ENCODE results near the gene CNTNAP5. TPM values are rescaled to one million over a fixed set of nuclear protein-coding genes. Genes with fewer than 3 reads are reported as not detected.

Gene CNTNAP5
- total and polyA plus RNA-seq, 2 of the 8 experiments (the other 6 are each of a cell fraction or from before 2014, with no cell fraction given): 0.11 to 0.76 TPM

DNA sequence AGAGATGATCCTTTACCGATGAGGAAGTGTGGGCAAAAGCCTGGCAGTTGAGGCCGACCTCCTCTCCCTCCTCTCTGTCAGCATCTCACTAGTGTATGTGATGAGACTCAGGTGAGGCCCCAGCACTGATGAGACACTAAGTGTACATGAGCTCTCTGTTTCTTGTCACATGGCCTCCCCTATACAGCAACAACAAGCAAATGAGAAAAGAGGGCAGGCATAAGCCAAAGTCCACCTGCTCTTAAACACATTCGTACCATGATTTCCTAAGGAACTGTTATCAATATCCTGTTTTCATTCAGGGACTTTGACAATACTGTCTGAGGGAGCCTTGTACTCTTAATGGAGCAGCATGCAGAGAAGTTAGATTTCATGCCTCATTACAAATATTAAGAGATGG, 113.0 kb downstream of the CNTNAP5 start:
- Histone ChIP-seq H2BK12ac (ENCODE audit: low read depth, low read length) (no peak overlapping the region), H3K23me2 (ENCODE audit: low read depth, low read length) (peaks cover 1% of the 10 kb centered on the region; the same call in 1 of the 2 replicates), H3K9ac (replicated peaks in 1 of 4; ENCODE audit: extremely low read depth in 1 of 4, low read depth in 3 of 4, low read length in 3 of 4) (no peak overlapping the region), H4K5ac (ENCODE audit: insufficient read length, low read depth, low read length) (no peak overlapping the region), H3K4me3 (ENCODE audit: extremely low read depth in 1 of 4, insufficient read depth in 2 of 4, low read depth in 3 of 4, low read length in 4 of 4) (no peak overlapping the region), H2BK15ac (ENCODE audit: low read length) (no peak overlapping the region), H2BK20ac (ENCODE audit: low read length) (no peak overlapping the region), H4K91ac (replicated peaks; ENCODE audit: insufficient read length, low read length) (no peak overlapping the region), H2AFZ (ENCODE audit: low read length) (no peak overlapping the region), H3K27ac (ENCODE audit: low read depth, low read length) (no peak overlapping the region), H3K18ac (ENCODE audit: extremely low read depth, low read length) (no peak overlapping the region), H3K36me3 (ENCODE audit: control insufficient read depth in 2 of 4, insufficient read depth in 4 of 4, low read length in 3 of 4) (no peaks in the 10 kb centered on the region), H3K56ac (replicated peaks; ENCODE audit: insufficient read length, low read depth, low read length) (no peak overlapping the region), H3K23ac (ENCODE audit: insufficient read length) (no peak overlapping the region), H3K4ac (replicated peaks; ENCODE audit: insufficient read length, low read depth, low read length) (no peak overlapping the region), H3K79me1 (ENCODE audit: low read depth, low read length) (no peaks in the 10 kb centered on the region), H4K8ac (ENCODE audit: extremely low read depth, insufficient read depth, low read length) (no peak overlapping the region), H3K4me1 (replicated peaks in 1 of 4; ENCODE audit: control insufficient read depth in 3 of 4, insufficient read depth in 4 of 4, low read length in 3 of 4) (no peaks in the 10 kb centered on the region), H3K27me3 (replicated peaks in 1 of 4; ENCODE audit: control insufficient read depth in 3 of 4, extremely low read depth in 1 of 4, insufficient read depth in 3 of 4, low read length in 3 of 4) (no peaks in the 10 kb centered on the region), H2AK5ac (ENCODE audit: low read depth, low read length) (no peak overlapping the region), H3K14ac (ENCODE audit: insufficient read length) (no peak overlapping the region), H2BK5ac (ENCODE audit: low read depth, low read length) (no peak overlapping the region), H3K79me2 (ENCODE audit: control insufficient read depth in 1 of 2, insufficient read depth in 2 of 2, low read length in 2 of 2) (no peaks in the 10 kb centered on the region), H4K20me1 (replicated peaks in 1 of 2; ENCODE audit: control insufficient read depth in 1 of 2, insufficient read depth in 2 of 2, low read length in 2 of 2) (no peaks in the 10 kb centered on the region), H3K4me2 (ENCODE audit: insufficient read depth in 1 of 2, low read depth in 2 of 2, low read length in 2 of 2) (no peak overlapping the region), H3K9me3 (ENCODE audit: insufficient read depth in 2 of 2, low read depth in 1 of 2, low read length in 1 of 2) (no peaks in the 10 kb centered on the region), H2BK120ac (replicated peaks; ENCODE audit: low read depth, low read length) (no peak overlapping the region)
- FAIRE-seq (no peak), DNase-seq (ENCODE audit: low read depth in 1 of 2, low spot score in 2 of 2) (no peak)
- no peak for TF ChIP-seq JUN (IDR thresholded peaks at IDR 0.05; ENCODE audit: low read depth, low read length)
- 91% methylated on average over 2 of the region's 3 CpGs; no CpG with 5 or more reads in 1 of the 2 experiments for WGBS, 2 experiments (ENCODE audit: extremely low coverage in 1 of 2, insufficient coverage in 1 of 2, insufficient read length in 1 of 2, insufficient replicate concordance in 2 of 2, low coverage in 1 of 2, low lambda C conversion rate in 2 of 2, missing lambda C conversion rate in 1 of 2)
- ChIA-PET POLR2A (ENCODE audit: partially characterized antibody) (no interaction called here), CTCF (ENCODE audit: partially characterized antibody) (interaction anchor here (0.8 kb wide), 1 partner anchor 139 kb away, joined by 3 read pairs; no protein-coding TSS in a partner anchor)

Data from H1 (cell line).